ENCODE data around the gene SLIT3.

GRCh38 chr5:168802337-168802736 lies 498.6 kb downstream of the SLIT3 start:
- TF ChIP-seq SP1 (IDR thresholded peaks at IDR 0.05) (no peak), FOXK2 (IDR thresholded peaks at IDR 0.05) (no peak), HDGF (IDR thresholded peaks at IDR 0.05; ENCODE audit: borderline replicate concordance) (no peak)
